GM19239 (cell line): ENCODE results near the gene SYNC.
A peak's percentile ranks its signal among the peaks of the same experiment; 100 is the strongest.
"Not testable (repeated sequence)": the region's sequence is repeated elsewhere in the genome, so short reads cannot be mapped to it uniquely, and the experiment has no call there.

Experiments
- DNase-seq: peaks from one replicate; pipeline ENCODE4 v3.0.0; 2011; ENCODE audit warnings: low spot score; ENCODE audit not compliant: insufficient read length
- FAIRE-seq: peaks from 2 replicates; lab custom pipeline; 2011; peaks lifted over from hg19 to GRCh38; lab: Jason Lieb, UNC

SYNC gene

DNA sequence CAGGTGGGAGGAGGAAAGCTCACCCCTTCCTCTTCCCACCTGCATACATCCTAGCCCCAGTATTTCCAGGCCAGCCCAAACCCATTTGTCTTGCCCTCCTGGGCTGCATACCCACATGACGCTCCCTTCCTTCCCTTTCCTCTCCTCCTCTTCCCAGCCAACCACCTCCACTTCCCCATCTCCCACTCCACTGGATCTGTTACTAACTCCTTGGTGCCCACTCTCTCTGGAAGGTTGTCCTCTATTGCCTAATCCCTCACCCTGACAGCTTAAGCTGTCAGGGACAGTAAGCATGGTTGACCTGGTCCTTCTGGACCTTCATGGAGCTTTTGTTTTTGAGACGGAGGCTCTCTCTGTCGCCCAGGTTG is 23.0 kb upstream of the SYNC start:
- FAIRE-seq (no peak), DNase-seq (no peak)

DNA sequence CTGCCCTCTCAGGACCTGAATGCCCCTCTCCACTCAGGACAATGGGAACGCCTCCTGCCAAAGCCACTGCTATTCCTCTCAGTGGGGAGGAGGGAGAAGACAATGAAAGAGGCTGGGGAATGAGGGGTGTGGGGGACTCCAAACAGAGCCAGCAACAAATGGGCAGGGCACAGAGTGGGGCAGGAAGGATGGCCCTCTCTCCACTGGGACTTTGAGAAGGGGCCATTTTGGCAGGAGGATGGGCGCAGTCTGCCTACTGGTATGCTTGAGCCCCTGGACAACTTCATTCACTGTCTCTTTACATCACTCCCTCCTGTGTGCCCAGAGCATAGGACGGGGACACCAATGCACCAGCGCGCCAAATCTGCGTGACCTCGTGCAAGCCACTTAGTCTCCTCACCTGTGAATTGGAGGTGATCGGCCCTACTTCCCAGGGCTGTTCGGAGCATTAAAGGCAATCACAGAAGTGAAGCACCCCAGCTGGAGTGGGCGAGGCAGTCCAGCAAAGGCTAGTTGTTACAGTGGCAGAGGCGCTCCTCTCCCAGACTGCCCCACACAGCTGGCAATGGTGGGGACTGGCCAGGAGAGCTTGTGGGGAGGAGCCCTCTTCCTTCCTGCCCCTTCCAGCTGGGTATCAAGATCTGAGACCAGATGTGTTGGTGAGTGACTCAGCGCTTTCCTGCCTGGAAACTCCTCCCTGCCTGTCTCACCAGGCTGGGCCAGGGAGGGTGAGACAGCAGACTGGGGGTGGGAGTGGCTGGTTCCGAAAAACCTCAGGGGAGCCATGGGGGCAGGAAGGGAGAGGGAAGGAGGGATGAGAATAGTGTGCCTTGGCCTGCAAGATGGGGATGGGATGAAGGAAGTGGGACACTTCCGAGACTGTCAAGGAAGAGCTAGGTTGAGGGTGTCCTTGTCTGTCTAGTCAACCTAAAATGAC is 22.4 kb upstream of the SYNC start:
- no peak for FAIRE-seq

GRCh38 chr1:32719681-32720275 is 17.2 kb upstream of the SYNC start:
- no peak for DNase-seq
- FAIRE-seq, result no peak

More for the DNA sequence above, 22.4 kb upstream of the SYNC start:
- DNase-seq, result no peak

GRCh38 chr1:32718527-32718926 is 16.0 kb upstream of the SYNC start:
- DNase-seq (no peak), FAIRE-seq (no peak)

- DNase-seq, result no peak
- no peak for FAIRE-seq
Observed at GRCh38 chr1:32718036-32718435, 15.5 kb upstream of the SYNC start.

- DNase-seq, result no peak
- FAIRE-seq, result no peak
Observed at GRCh38 chr1:32717503-32717902, 14.9 kb upstream of the SYNC start.

- peak; percentile 4 for FAIRE-seq
Observed at GRCh38 chr1:32716312-32717148, 14.0 kb upstream of the SYNC start.

DNA sequence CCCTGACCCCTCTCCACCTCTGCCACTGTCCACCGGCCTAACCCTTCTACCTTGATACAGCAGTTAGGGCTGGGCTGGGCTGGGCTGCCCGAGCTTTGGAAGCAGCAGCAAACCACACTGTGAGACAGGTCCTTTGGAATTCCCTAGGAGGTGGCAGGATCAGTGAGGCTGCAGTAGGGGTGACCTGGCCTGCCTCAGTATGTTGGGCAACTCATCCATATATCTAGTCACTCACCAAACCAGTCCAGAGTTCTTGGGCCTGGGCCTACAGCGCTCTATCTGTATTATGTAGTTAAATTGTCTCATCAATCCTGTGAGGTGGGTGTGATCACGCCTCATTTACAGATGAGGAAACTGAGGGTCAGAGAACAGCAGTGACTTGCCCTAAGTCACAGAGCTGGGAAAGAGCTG is 13.3 kb upstream of the SYNC start:
- no peak for FAIRE-seq
- DNase-seq, result no peak

More at GRCh38 chr1:32716312-32717148, 14.0 kb upstream of the SYNC start:
- no peak for DNase-seq

DNA sequence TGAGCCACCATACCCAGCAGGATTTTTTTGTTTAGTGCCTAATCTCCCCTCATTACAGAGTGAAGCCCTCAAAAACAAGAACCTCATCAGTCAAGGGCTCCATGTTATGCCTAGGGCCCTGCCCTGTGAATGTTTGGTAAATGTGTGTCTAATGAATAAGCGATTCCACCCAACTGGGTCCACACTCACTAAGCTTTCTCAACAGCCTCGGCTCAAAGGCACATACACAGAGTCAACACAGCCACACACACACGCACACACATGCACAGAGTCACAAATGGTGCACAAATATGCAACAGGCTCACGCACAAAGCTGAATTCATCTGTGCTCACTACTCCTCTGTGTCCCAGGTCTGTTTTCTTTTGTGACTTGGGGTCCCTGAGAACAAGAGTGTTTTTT is 11.7 kb upstream of the SYNC start:
- FAIRE-seq, result no peak
- no peak for DNase-seq

DNA sequence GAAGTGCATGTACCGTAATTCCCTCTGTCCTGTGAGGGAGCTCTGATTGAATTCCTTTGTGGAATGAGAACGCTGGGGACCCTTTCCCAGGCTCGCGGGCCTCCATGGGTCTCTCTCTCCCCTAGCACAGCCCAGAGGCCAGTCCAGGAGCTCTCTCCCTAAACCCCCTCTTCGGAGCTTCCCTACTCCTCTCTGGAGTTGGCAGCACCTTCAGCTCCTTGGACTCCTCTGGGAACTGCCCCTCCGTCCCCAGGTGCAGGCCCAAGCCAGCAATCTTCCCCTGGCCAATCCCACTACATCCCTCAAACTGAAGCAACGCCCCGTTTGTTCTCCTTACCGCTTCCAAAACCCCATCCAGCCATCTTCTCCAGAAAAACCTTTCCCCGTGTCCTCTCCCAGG is 10.5 kb upstream of the SYNC start:
- DNase-seq, result no peak
- no peak for FAIRE-seq

DNA sequence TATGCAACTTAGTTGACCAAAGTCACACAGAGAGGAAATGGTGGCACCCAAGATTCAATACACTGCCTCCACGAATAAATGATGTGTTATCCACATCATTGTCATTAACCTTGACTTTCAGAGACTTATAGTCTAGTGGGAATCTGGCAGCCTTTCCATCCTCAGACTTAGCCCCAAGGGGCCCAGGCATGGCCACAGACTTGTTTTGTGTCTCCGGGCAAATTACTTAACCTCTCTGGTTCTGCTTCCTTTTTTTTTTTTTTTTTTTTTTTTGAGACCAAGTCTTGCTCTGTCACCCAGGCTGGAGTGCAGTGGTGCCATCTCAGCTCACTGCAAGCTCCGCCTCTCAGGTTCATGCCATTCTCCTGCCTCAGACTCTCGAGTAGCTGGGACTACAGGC is 8.7 kb upstream of the SYNC start:
- FAIRE-seq, DNase-seq: not testable (repeated sequence)

DNA sequence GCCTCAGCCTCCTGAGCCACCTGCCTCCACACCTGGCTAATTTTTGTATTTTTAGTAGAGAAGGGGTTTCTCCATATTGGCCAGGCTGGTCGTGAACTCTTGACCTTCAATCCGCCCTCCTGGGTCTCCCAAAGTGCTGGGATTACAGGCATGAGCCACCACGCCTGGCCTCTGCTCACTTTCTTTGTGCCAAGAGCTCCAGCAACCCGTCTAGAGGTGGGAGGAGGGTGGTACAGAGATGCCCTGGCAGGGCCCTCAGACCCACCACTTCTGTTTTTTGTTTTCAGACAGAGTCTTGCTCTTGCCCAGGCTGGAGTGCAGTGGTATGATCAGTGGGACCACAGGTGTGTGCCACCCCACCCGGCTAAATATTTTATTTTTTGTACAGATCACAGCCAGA is 6.9 kb upstream of the SYNC start:
- FAIRE-seq, result no peak
- DNase-seq, result no peak

DNA sequence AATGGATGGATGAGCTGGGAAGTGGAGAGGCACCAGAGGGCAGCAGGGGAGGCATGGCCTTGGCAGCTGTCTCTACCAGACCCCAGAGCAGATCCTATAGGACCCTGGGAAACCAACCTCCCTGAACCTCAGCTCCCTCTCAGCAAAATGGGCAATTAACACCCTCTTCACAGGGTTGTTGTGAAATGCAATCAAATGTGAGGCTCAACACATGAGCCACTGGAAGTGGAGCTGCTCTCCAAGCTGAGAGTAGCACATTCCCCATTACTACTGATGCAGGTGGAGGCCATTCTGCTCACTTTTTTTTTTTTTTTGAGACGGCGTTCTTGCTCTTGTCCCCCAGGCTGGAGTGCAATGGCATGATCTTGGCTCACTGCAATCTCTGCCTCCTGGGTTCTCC is 6.5 kb upstream of the SYNC start:
- FAIRE-seq, result no peak

DNA sequence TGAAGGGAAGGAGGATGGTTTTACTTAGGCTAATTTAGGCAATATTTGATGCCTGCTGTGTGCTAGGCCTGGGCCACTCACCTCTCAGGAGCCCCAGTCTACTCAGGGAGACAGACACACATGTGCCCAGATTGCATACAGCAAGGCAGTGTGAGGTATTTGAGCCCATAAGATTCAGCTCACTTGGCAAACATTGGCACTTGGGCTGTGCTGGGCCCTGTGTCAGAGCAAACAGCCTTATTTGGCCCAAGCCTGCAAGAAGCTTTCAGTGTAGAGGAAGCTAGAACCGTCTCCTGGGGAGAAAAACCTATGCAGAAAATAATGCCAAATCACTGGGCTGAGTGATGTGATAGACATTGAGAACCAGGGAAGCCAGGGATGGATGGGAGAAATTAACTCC is 3.9 kb upstream of the SYNC start:
- no peak for FAIRE-seq
- DNase-seq, result no peak

More for the DNA sequence above, 6.5 kb upstream of the SYNC start:
- DNase-seq, result no peak

- no peak for DNase-seq
- no peak for FAIRE-seq
Observed at GRCh38 chr1:32705516-32705915, 2.9 kb upstream of the SYNC start.

GRCh38 chr1:32703479-32704291 is 1.1 kb upstream of the SYNC start:
- DNase-seq, result no peak

GRCh38 chr1:32701951-32702598 is 495 bp downstream of the SYNC start:
- FAIRE-seq (no peak), DNase-seq (no peak)

More at GRCh38 chr1:32703479-32704291, 1.1 kb upstream of the SYNC start:
- FAIRE-seq, result no peak

DNA sequence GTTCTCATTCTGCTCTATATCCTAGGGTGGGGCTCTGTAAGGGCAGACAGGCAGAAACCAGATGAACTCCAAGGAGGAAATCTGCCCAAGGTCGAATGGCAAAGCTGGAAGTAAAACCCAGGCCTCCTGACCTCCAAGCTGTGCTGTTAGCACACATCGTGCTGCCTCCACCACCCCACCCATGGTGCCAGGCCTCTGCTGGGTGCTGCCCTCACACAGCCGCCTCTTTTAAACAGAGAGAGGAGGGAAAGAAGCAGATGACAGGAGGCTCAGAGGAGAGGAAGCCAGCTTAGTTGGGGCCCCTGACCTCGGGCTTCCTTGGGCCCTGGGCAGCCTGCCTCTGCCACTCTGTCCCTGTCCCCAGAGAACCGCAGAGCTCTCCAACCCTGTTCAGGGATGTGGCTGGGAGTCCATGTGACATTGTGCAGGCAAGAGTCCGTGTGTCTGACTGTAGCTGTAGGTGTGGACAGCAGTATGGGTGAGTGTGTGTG is 1.1 kb downstream of the SYNC start:
- DNase-seq, result no peak
- no peak for FAIRE-seq

- DNase-seq, FAIRE-seq: not testable (repeated sequence)
Observed at GRCh38 chr1:32696996-32697395, 5.6 kb downstream of the SYNC start.
